GM18499 (cell line): Measurements from ENCODE around the gene CD1B.
"Not testable (repeated sequence)": the region's sequence is repeated elsewhere in the genome, so short reads cannot be mapped to it uniquely, and the experiment has no call there.

Experiments used
- ATAC-seq: cut with Tn5 transposase; IDR thresholded peaks from one replicate; pipeline ENCODE4 v1.9.1; 2021; ENCODE audit warnings: moderate number of reproducible peaks; ENCODE audit not compliant: insufficient read depth, unreplicated experiment

Gene CD1B

DNA sequence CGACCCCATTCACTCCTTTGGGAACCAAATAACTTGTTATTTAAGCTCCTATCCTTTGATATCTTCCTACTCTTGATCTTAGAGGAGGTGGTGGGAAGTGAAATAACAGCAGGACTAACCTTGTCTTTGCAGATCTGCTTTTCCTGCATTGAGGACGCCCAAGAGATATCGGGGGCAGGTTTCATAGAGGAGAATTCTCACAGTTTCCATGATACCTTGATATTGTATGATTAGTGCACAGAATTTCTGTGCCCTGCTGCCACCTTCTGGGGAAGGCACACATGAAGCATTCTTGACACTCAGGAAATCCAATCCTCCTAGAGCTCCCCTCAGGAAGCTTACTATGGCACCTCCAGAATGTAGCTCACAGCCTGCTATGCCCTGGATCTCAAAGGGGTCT is 1.6 kb downstream of the CD1B start:
- no peak for ATAC-seq

DNA sequence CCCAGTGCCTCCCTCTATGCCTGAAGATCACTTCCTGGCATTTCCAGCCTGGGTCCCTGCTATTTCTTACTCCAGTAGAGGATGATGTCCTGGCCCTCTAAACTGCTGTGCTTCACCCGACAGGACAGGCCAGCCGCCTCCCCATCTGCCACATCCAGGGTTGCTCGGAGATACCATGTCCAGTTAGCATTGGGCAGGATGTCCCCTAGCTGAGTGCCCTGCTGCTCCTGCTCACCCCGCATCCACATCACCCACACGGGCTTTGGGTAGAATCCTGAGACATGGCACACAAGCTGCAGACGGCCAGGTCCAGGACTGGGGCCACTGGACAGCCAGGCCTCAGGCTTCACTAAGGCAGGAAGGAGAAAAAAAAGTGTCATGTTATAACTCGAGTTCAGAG is 2.0 kb downstream of the CD1B start:
- no peak for ATAC-seq

DNA sequence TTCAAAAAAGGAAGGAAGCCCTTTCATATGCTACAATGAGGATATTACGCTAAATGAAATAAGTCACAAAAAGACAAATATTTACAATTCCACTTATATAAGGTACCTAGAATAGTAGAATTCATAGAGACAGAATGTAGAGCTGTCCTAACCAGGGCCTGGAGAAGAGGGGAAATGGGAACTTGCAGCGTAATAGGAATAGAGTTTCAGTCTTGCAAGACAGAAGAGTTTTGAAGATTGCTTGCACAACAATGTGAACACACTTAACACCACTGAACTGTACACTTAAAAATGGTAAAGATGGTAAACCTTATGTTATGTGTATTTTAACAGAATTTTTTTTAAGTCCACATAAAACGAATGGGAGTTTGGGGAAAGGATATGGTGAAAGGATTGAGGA is 2.9 kb downstream of the CD1B start:
- no peak for ATAC-seq

DNA sequence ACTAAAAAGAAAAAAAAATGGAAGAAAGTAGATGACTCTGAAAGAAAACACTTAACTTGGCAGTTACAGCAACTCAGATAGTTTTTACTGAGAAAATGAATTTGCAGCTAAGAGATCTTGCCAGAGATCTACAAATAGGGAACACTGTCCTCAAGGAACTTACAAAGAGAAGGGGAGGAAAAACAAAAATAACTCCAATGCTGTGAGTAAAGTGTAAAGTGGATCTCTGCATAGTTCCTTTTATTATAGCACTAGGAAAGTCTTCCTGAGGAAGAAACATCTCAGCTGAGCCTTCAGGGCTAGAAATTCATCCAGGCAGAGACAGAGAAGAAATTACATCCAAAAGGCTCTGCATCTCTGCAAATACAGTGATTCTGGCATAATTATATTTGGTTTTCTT is 3.9 kb downstream of the CD1B start:
- ATAC-seq, result no peak

DNA sequence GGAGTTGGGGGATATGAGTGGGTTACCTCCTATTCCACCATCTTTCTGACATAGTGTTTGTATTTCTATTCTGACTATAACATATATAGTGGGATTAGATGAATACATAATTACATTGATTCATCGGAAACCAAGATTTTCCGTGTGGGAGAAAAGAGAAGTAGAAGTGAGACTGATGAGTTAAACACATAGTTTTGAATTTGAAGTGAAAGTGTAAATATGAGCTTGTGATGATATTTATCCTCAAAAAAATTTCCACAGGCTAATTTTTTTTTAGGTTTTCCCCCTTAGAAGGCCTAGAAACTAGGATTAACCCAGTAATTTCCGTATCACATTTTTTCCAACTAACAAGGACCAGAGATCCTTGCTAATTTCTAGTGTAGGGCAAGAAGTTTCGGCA is 6.9 kb downstream of the CD1B start:
- no peak for ATAC-seq

DNA sequence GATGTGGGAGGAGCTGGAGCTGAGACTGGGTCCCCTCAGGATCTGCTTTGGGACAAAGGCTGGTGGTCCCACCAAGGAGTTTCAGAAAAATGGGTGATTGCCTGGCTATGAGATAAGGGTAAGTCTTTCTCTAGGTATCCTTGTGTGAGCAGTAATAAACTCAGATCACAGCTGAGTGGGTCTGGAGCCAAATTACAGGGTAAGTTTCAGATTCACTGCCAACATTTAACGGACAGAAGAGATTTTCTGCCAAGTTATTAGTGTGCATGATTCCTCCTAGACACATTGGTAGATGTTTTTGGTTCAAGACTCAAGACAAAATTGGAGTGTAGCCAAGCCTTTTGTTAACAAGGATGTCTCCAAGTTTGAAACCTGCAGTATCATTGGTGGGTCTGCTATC is 7.5 kb downstream of the CD1B start:
- no peak for ATAC-seq

DNA sequence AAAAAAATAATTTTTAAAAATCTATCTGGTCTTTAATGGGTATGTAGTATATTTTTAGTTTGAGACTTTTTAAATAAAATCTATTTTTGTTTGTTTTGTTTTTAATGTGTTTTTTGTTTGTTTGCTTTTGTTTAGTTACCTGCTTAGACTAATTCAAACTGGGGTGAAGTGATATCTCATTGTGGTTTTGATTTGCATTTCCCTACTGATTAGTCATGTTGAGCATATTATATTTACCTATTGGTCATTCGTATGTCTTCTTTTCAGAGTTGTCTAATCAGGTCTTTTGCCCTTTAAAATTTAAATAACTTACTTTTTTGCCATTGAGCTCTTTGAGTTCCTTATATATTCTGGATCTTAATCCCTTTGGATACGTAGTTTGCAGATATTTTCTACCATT is 20.3 kb downstream of the CD1B start:
- ATAC-seq, result no peak

DNA sequence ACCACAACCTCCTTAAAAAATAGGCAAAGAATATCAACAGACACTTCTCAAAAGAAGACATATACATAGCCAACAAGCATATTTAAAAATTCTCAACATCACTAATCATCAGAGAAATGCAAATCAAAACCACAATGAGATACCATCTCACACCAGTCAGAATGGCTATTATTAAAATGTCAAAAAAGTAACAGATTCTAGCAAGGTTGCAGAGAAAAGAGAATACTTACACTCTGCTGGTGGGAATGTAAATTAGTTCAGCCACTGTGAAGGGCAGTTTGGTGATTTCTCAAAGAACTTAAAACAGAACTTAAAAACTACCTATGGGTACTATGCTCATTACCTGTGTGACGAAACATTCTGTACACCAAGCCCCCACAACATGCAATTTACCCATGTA is 20.7 kb downstream of the CD1B start:
- no peak for ATAC-seq

DNA sequence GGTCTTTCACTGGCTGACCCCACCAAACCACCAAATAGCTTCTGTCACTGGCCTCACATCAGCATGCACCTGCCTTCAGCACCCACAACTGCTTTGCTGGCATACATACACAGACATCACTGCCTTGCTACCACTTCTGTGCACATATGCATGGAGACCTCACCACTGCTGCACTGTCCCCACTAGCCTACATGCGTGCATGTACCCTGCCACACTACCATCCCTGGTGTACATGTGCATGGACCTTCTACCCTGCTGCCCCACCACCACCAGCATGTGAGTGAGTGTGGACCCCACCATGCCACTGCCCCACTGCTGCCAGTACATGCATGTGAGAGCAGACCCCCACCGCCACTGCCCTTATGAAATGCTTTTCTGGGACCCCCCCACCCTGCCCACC is 35.5 kb downstream of the CD1B start:
- no peak for ATAC-seq

DNA sequence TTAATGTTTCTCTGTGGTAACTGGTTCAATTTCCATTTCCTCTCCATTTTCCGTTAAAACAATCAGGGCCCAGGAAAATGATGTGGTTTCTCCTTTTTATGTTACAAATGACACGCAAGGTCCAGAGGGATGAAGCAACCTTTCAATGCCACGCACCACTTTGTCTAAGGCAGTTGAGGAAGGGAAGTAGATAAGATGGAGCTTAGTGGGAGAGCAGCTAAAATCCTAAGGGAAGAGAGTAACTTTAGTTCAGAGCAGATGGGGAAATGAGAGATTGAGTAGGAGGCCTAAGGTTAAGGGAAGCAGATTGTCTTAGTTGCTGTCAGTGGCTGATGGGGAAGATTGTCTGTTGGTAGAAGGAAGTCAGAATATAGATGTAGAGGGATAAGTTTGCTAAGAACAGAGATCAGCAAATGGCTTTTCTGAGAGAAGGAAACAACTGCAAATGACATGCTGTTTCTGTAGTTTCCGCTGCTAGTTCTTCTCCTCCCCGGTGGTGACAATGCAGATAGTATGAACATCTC is 40.9 kb downstream of the CD1B start:
- no peak for ATAC-seq

DNA sequence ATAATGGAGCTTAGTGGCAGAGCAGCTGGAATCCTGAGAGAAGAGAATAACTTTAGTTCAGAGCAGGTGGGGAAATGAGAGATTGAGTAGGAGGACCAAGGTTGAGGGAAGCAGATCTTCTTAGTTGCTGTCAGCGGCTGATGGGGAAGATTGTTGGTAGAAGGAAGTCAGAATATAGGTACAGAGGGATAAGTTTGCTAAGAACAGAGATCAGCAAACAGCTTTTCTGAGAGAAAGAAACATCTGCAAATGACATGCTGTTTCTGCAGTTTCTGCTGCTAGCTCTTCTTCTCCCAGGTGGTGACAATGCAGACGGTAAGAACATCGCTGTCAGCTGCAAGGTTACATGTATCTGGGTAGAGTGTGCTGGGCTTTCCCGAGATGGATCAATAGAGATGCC is 41.5 kb downstream of the CD1B start, which contains the start of gene CD1C:
TSS of gene CD1C (plus strand) at position 113 of the 400 bp plus-strand sequence. CDS start at position 255, 142 bp downstream.
- no peak for ATAC-seq

DNA sequence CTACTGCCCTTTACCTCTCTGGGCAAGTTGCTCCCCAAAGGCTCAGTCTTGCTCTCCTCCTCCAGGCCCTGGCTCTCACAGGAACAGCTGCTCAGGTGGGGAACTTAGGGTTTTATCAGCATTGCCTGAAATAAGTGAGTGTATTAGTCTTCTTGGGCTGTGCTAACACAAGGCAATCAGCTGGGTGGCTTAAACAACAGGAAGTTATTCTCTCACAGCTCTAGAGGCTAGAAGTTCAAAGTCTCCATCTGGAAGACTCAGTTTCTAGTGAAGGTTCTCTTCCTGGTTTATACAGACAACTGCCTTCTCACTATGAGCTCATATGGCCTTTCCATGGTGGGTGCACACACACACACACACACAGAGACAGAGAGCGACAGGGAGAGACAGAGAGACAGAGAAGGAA is 44.4 kb downstream of the CD1B start:
- ATAC-seq, result no peak

DNA sequence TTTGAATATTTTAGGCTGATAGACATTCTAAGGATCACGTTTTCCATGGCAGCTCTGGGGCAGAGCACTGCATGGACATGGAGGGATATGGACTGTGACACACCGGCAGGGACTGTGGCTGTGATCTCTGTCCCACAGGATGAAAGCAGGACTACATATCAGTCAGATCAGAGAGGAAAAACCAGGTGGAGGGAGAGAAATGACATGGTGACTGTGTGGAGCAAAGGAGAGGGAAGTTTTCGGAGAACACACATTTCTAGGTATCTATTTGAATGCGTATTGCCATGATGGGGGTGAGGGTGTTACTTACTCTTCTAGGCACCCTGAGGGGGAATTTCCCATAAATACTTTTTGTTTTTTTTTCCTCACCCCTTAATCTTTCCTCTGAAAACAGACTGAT is 44.8 kb downstream of the CD1B start:
- no peak for ATAC-seq

DNA sequence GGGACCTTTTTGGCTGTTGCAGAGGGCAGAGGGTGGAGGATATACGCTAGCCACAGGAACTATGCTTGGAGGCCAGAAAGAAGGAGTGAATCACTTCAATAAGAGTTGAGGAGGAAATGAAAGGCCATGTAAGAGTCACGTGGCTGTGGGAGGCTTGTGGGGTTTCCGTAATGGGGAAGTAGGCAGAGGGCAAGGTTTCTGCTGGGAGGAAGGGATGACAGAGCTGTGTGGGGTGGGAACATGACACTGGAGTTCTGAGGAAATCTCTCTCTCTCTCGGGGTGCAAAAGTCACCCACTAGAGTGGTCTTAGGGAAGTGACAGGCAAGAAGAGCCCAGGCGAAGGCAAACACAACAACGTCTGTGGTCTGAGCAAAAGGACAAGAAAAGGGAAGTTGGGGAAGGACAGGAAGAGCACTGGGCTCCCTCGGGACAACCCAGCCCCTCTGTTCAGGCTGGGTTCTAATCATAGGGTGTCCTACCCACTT is 45.5 kb downstream of the CD1B start:
- peak; percentile 60 for ATAC-seq

DNA sequence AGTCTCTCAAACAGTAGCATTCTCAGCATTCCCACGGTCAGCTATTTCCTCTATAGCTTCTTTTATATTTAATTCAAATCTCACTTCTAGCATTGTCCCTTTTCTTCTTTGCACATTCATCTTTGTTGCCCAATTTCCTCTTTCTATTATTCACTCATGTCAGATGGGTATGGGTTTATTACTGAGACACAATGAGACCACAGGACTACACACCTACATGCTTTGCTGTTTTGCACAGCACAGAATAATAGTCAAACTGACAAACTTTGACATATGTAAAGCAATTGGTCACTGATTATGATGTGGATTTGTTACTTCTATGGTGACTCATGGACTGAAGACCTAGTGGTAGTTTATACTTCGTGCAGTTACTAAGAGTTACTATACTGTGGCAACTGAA is 47.4 kb downstream of the CD1B start:
- ATAC-seq, result peak; percentile 41

DNA sequence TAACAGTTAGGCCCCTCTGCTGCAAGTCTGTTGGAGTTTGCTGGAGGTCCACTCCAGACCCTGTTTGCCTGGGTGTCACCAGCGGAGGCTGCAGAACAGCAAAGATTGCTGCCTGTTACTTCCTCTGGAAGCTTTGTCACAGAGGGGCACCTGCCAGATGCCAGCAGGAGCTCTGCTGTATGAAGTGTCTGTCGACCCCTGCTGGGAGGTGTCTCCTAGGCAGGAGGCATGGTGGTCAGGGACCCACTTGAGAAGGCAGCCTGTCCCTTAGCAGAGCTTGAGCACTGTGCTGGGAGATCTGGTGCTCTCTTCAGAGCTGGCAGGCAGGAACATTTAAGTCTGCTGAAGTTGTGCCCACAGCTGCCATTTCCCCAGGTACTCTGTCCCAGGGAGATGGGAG is 48.9 kb downstream of the CD1B start:
- ATAC-seq, result not testable (repeated sequence)
